Endodermal cell (in vitro differentiated cells): ENCODE results near the gene KLF15. TPM values are rescaled to one million over a fixed set of nuclear protein-coding genes. Genes with fewer than 3 reads are reported as not detected.

ENCODE experiments used
- DNase-seq: peaks from one replicate; pipeline ENCODE4 v3.0.0-alpha.2; 2017
- H3K27ac ChIP-seq: 2 replicates; pipeline ENCODE4 v1.5.1; 2013; ENCODE audit warnings: mild to moderate bottlenecking, low read depth, low read length, moderate library complexity
- H3K27me3 ChIP-seq: 2 replicates; pipeline ENCODE4 v1.6.1; 2013; ENCODE audit warnings: mild to moderate bottlenecking, low read length, moderate library complexity; ENCODE audit not compliant: insufficient read depth, control insufficient read depth, poor library complexity, severe bottlenecking
- H3K36me3 ChIP-seq: 2 replicates; pipeline ENCODE4 v1.7.0; 2013; ENCODE audit warnings: mild to moderate bottlenecking, low read length, moderate library complexity; ENCODE audit not compliant: control insufficient read depth, insufficient read depth
- H3K4me1 ChIP-seq: one replicate; pipeline ENCODE4 v1.7.0; 2013; ENCODE audit warnings: low read length; ENCODE audit not compliant: control insufficient read depth, insufficient read depth
- H3K4me3 ChIP-seq: 2 replicates; pipeline ENCODE4 v1.5.1; 2013; ENCODE audit warnings: mild to moderate bottlenecking, low read length, moderate library complexity
- H3K9ac ChIP-seq: 2 replicates; pipeline ENCODE4 v1.6.1; 2013; ENCODE audit warnings: mild to moderate bottlenecking, low read length, moderate library complexity; ENCODE audit not compliant: poor library complexity, severe bottlenecking; ENCODE audit errors: extremely low read depth
- H3K9me3 ChIP-seq: 2 replicates; pipeline ENCODE4 v1.6.1; 2013; ENCODE audit warnings: mild to moderate bottlenecking, low read length, moderate library complexity; ENCODE audit not compliant: control insufficient read depth
- H3K27ac Mint-ChIP-seq: 2 replicates; pipeline ENCODE4 v1.8.0; 2020; ENCODE audit warnings: mixed read lengths
- H3K27me3 Mint-ChIP-seq: 2 replicates; pipeline ENCODE4 v1.8.0; 2021; ENCODE audit warnings: mild to moderate bottlenecking, mixed read lengths; ENCODE audit not compliant: insufficient read depth
- H3K36me3 Mint-ChIP-seq: 2 replicates; pipeline ENCODE4 v1.8.0; 2020; ENCODE audit warnings: low read depth, mixed read lengths
- H3K4me1 Mint-ChIP-seq: 2 replicates; pipeline ENCODE4 v1.8.0; 2020; ENCODE audit warnings: mixed read lengths
- H3K4me3 Mint-ChIP-seq: 2 replicates; pipeline ENCODE4 v1.8.0; 2020; ENCODE audit warnings: mild to moderate bottlenecking, moderate library complexity, mixed read lengths
- H3K9me3 Mint-ChIP-seq: 2 replicates; pipeline ENCODE4 v1.8.0; 2020; ENCODE audit warnings: mild to moderate bottlenecking, mixed read lengths
- CTCF ChIP-seq: fragments of 200-600 bp; sonication (generic); conservative IDR thresholded peaks from 2 replicates; pipeline ENCODE4 v1.5.0; 2021; ENCODE audit warnings: antibody characterized with exemption, mild to moderate bottlenecking
- WGBS, 2 experiments: methylation state at CpG; one replicate each; pipeline versions ENCODE4 v1.1.5 to v1.1.7; 2013; ENCODE audit warnings: missing lambda C conversion rate in 2 of 2, mixed read lengths in 1 of 2; ENCODE audit not compliant: insufficient coverage in 1 of 2, insufficient read length in 1 of 2; 5-methylcytosine and 5-hydroxymethylcytosine counted together
- total RNA-seq, 2 donors: library from RNA; stranded (reverse); fragmentation: NEBNext Ultra II Directional in 1 of 2; extraction: Animal tissue kit (Norgen Biotek cat#: 25700) in 1 of 2; gene quantifications; 2 replicates in 1 of 2; 3 replicates in 1 of 2; pipeline ENCODE4 v1.2.1, GENCODE V29; 2021

KLF15 gene
- total RNA-seq, 2 donors from 2014 or later: 20.7 to 31.1 TPM

DNA sequence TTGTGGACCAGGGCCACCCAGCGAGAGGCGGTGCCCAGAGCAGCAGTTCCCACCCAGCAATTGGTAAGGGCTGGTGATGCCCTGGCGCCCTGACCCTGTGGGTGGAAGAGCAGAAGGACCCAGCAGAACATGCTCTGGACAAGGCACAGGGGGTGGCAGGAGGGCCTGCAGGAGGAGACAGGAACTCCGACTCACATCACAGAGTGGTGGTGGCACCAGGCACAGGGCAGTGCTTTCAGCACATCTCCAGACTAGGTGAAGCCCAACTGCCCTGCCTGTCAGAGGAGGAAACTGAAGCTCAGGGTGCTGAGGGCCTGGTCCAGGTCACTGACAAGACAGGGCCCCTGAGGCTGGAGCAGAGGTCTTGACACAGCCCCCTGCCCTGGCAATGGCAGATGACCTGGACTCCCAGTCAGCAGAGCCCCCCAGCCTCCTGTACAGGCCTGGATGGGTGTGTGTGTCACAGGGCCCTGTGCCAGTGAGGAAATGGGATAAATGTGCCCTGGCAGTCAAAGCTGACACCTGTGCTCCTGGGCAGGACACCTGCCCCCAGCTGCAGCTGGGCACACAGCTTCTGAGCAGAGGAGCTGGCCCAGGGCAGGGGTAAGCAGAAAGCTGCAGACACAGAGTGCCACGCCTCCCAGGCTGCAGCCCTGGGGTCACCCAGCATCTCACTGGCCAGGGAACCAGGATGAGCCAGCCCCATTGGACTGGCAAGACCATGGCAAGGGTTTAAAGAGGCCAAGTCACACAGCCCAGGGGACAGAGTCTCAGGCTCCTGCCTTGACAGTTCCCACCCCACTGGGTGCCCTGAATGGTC lies 11.4 kb downstream of the KLF15 start:
- no peak overlapping the region for H3K9ac ChIP-seq
- peak; percentile 32 for DNase-seq

DNA sequence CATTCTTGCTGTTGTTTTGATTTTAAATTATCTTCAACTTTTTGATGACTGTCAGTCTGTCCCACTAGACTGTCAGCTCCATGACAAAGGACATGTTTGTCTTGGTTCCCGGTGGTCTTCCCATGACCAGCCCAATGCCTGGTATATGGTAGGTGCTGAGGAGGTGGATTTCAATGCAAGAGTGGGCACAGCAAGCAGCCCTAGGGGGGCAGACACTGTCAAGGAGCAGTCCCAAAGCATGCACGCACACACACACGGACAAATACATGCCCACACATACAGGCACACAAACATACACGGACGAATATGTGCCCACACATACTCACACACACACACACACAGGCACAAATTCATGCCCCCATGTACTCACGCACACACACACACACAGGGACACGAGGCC lies 12.0 kb downstream of the KLF15 start:
- Mint-ChIP-seq H3K36me3 (peaks cover 8% of the 10 kb centered on the region), H3K4me1 (peaks cover 4% of the 10 kb centered on the region), H3K27me3 (no peaks in the 10 kb centered on the region), H3K9me3 (no peaks in the 10 kb centered on the region), H3K4me3 (no peak overlapping the region), H3K27ac (peak overlapping the region; percentile 8)
- Histone ChIP-seq H3K9me3 (no peaks in the 10 kb centered on the region), H3K36me3 (no peaks in the 10 kb centered on the region), H3K27ac (no peak overlapping the region), H3K27me3 (no peaks in the 10 kb centered on the region), H3K9ac (no peak overlapping the region), H3K4me1 (no peaks in the 10 kb centered on the region), H3K4me3 (no peak overlapping the region)
- WGBS, 2 experiments: 93 to 100% methylated on average over 2 to 7 of the region's 7 CpGs
- TF ChIP-seq CTCF: no peak
- no peak for DNase-seq

More for the DNA sequence above, 11.4 kb downstream of the KLF15 start:
- H3K36me3 ChIP-seq: no peaks in the 10 kb centered on the region
- H3K4me1 ChIP-seq: no peaks in the 10 kb centered on the region
- H3K4me1 Mint-ChIP-seq: peaks cover 4% of the 10 kb centered on the region
- peaks cover 10% of the 10 kb centered on the region for H3K36me3 Mint-ChIP-seq
- no peaks in the 10 kb centered on the region for H3K9me3 Mint-ChIP-seq
- no peak for TF ChIP-seq CTCF
- no peaks in the 10 kb centered on the region for H3K27me3 ChIP-seq
- 92 to 100% methylated on average over 3 to 5 of the region's 5 CpGs for WGBS, 2 experiments
- no peaks in the 10 kb centered on the region for H3K27me3 Mint-ChIP-seq
- H3K4me3 ChIP-seq: no peak overlapping the region
- H3K4me3 Mint-ChIP-seq: no peak overlapping the region
- no peak overlapping the region for H3K27ac Mint-ChIP-seq
- H3K27ac ChIP-seq: no peak overlapping the region
- no peaks in the 10 kb centered on the region for H3K9me3 ChIP-seq

DNA sequence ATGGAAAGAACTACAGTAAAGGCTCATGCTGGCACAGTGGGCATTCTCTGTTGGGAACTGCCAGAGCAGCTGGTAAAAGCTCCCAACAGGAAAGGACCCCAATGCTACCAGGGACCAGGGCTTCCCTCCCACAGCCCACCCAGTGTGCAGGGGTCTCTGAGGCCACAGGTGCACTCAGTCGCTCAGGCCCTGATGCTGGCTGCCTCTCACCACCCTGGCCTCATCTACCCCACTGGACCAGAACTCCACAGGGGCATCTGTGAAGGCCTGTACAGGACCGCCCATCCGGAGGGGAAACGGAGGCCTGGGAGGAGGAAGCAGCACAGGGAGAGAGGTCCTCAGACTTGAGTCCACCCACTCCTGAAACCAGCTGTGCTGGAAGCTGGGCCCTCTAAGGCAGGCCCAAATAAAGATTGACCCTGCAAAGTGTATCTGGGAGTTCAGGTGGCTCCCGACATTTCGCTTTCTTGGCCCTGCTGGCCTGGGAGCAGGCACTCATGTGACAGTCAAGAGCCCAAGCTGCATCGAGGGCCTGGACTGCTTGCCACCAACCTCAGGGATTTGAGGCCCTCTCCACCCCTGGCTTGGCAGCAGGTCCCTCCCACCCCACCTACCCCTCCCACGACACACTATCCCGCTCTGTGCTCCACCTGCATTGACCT lies 12.7 kb downstream of the KLF15 start:
- Histone ChIP-seq H3K9ac (no peak overlapping the region), H3K4me3 (no peak overlapping the region), H3K36me3 (no peaks in the 10 kb centered on the region), H3K4me1 (no peaks in the 10 kb centered on the region), H3K9me3 (no peaks in the 10 kb centered on the region), H3K27me3 (no peaks in the 10 kb centered on the region), H3K27ac (no peak overlapping the region)
- peak; percentile 42 for DNase-seq
- Mint-ChIP-seq H3K27ac (no peak overlapping the region), H3K36me3 (peaks cover 8% of the 10 kb centered on the region), H3K4me1 (peaks cover 4% of the 10 kb centered on the region), H3K27me3 (no peaks in the 10 kb centered on the region), H3K9me3 (no peaks in the 10 kb centered on the region), H3K4me3 (no peak overlapping the region)
- WGBS, 2 experiments: 91% methylated on average over 9 of the region's 9 CpGs; no CpG with 5 or more reads in 1 of the 2 experiments
- TF ChIP-seq CTCF: no peak
